NCI-H748 (cell line): ENCODE data around the gene POU6F2.
"Not testable (repeated sequence)": the region's sequence is repeated elsewhere in the genome, so short reads cannot be mapped to it uniquely, and the experiment has no call there.

Source experiments
- DNase-seq: peaks from one replicate; lab custom pipeline; 2025; ENCODE audit not compliant: unreplicated experiment; lab: John Stamatoyannopoulos, UW

POU6F2 gene

DNA sequence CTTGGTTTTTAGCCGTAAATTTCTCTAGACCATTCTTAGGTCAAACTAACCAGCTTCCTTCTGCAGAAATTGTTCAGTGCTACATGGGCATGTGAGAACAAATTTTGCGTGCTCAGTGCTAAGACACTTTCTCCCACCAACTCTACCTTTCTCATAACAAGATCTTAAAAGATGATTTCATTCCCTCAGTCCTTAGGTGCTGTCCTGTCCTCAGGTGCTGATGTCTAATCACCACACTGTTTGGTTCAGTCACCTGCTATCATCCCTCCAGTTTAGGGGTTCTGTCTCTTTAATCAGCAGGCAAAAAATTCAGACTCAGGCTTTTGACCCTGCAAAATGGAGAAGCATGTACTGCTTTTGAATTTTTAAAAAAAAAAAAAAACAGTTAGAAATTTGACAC lies 361.0 kb downstream of the POU6F2 start:
- DNase-seq, result no peak

GRCh38 chr7:39339591-39339990 lies 361.9 kb downstream of the POU6F2 start:
- no peak for DNase-seq

GRCh38 chr7:39341083-39341482 lies 363.4 kb downstream of the POU6F2 start:
- no peak for DNase-seq

DNA sequence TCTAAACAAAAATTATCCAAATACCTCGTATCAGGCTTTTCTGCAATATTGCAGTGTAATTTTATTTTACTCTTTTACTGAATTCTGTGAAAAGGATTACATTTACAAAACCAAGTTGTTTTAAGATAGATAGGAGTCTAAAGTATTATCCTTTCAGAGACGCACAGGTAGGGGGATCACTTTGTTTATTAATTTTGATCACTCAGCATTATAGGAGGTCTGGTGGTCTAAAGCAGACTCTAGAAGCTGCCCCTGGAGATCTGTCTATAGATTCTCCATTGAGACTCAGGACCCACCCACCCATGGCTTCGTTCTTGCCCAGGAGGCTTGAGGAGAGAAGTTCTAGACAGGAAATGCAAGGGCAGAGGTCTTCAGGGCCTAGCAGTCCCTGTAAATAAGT lies 365.1 kb downstream of the POU6F2 start:
- no peak for DNase-seq

DNA sequence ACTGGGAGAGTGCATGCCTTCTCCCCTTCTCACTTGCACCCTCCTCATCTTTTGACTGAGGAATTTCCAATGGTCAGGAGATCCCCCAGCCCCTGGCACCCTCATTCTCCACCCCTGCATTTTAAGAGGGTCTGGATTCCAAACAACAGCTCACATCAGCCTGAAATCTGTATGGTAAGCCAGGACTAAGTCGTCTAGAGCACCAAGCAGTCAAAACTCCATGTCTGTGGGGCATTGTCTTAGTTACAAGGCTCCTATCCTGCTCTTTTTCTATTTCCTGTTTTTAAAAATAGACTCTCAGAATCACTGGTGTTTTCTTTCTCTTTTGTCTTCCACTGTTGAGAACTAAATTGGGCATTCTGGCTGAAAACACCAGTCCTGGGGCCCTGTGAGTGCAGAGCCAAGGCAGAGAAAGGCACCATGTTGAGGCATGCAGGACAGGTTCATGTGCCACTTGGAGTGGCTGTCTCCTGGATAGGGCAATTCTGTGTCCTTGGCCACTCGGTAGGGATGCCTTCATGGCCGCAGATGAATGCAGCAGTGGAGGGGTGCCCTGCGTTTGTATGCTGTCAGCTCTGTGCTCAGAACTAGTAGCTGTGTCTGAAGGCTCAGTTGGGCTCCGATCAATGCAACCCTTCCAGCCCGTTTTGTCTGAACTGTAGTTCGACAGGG lies 371.9 kb downstream of the POU6F2 start:
- no peak for DNase-seq

DNA sequence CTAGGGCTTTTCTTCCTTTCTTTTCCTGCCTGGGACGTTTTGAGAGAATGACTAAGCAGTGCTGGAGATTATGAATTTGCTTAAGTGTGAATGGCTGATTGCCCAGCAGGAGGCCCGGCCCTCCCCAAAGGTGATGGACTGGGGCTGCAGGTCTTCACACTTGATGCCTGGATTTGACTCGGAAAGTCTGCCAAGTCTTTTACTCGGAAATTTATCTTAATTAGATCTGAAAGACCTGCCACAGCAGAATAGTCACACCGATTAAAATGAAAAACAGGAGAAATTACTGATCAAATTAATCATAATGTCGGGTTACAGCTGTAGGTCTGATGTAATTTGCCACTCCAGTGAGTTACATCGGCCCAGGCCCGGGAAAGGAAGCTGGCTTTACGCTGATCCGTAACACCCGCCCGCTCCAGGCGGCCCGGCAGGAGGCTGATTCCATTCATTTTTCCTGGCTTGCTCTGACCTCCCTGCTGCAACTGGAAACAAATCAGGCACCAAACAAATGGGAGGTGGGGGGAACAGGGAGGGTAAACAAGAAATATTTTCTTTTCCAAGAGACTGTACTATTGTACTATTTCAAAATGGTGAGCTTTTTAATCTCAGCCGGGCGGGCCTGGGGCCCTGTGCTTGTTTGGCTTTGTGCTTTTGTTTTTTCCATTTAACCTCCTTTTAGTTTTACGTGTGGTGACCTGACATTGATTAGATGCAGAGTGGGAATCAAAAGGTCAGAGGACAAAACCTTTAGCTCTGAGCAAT lies 376.1 kb downstream of the POU6F2 start:
- peak; percentile 62 for DNase-seq

DNA sequence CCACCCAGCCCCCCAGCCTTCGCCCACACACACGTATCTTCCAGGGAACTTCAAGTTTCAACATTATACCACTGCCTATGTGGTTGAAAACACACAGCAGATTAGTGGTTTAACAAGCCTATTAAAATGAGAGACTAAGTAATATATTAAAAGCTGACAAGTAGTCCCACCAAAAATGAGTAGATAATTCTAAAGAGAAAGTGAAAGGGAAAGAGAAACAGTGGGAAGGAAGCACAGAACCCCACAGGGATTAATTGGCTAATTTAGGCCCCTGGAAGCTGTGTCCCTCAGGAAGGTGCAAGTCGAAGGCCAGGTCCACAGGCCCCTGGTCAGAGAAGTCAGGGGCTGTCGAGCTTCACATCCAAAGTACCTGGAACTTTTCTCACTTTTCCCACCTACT lies 378.0 kb downstream of the POU6F2 start:
- no peak for DNase-seq

DNA sequence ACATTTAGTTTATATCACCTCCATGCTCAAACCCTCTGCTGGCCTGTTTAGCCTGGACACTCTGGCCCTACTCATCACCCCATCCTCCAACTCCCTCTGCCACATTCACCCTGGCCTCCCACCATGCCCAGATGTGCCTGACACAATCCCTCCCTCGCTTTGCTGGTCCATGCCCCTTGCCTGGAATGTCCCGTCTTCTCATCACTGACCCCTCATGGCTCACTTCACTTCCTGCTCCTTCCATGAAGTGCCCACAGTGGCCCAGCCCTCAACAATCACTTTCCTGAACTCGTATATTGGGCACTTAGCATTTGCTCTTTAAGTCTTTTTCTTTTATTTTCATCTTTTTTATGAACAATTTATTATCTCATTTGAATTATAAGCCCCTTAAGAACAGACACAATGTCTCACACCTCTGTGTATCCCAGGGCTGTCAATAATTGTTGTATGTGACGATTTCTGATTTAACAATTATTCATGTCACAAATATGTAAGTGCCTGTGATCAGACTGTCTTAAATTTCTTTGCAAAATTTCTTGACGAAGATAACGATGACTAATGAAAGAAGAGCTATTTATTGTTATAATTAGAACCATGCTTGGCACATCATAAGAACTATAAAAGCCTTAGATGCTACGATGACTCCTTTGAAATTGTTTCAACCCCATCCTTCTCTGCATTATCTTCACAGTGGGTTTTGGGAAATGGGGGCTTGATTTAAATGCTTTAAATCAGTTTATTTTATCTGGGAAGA lies 378.6 kb downstream of the POU6F2 start:
- no peak for DNase-seq

DNA sequence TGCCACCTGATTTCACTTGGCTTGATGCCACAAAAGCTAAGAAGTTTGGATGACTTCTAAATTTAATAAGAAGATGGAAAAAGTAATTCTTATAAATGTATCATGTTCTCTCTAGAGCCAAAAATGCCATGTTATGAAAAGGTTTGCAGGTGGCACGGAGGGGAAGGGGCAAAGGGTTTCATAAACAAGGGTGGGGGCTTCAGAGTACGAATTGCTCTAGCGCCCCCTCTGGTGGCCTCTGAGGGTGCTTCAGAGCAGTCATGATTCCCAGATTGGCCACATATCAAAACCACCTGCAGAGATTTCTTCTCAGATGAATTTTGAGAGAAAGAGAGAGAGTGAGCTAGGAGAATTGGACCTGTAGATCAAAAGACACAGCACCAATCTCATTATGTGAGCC lies 379.9 kb downstream of the POU6F2 start:
- DNase-seq, result peak; percentile 42

DNA sequence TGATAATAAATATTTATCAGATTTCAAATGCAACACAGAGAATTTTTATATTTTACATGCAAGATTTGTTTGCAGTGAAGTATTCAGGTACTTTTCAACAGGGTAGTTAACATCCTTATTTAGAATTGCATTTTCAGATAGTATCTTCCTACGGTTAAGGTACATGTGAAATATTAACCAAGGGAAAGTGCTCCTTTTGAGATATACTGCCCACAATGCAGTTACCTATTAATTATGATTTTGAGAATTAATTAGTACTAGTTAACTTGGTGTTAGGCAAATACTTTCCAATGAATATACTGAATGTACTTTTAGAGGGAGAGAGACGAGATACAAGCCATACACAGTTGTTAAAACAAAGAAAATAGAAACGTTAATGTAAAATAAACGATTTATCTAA lies 382.3 kb downstream of the POU6F2 start:
- no peak for DNase-seq

- no peak for DNase-seq
Observed at GRCh38 chr7:39360766-39361165, 383.1 kb downstream of the POU6F2 start.

DNA sequence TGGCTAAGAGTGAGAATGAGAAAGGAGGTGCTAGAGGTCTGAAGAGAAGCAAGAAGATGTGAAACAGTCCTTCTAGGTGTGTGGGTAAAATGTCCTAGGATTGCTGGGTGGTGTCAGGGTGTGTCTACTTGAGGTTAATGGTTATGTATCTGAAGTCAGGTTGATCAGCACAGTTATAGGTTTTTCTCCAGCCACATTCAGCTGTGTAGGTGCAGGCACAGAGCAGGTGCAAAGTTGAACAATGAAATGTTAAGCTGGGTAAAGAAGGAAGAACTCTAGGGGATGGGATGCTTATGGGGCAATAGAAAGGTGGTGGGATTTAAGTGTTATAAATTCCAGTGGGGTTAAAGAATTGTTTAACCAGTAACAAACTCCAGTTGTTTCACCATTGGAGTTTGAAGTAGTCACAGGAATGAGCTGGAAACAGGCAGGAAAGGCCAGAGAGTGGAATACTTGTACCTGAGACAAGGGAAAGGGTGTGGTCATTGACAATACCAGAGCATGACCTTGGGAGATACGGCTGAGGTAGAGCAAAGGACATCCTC lies 388.1 kb downstream of the POU6F2 start:
- no peak for DNase-seq

- no peak for DNase-seq
Observed at GRCh38 chr7:39367451-39367850, 389.7 kb downstream of the POU6F2 start.

DNA sequence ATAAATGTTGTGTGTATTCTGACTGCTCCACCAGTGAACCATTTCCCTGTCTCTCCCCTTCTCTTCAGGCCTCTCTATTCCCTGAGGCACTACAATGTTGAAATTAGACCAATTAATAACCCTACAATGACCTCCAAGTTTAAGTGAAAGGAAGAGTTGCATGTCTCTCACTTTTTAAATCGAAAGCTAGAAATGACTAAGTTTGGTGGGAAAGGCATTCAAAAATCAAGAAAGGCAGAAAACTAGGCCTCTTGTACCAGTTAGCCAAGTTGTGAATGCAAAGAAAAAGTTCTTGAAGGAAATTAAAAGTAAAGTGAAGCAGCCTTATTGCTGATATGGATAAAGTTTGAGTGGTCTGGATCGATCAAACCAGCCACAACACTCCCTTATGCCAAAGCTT lies 390.2 kb downstream of the POU6F2 start:
- no peak for DNase-seq

- no peak for DNase-seq
Observed at GRCh38 chr7:39372383-39372782, 394.7 kb downstream of the POU6F2 start.

GRCh38 chr7:39374436-39375040 lies 396.8 kb downstream of the POU6F2 start:
- DNase-seq, result no peak

GRCh38 chr7:39375047-39375873 lies 397.6 kb downstream of the POU6F2 start:
- DNase-seq, result no peak

- DNase-seq, result no peak
Observed at GRCh38 chr7:39375874-39376190, 398.1 kb downstream of the POU6F2 start.

DNA sequence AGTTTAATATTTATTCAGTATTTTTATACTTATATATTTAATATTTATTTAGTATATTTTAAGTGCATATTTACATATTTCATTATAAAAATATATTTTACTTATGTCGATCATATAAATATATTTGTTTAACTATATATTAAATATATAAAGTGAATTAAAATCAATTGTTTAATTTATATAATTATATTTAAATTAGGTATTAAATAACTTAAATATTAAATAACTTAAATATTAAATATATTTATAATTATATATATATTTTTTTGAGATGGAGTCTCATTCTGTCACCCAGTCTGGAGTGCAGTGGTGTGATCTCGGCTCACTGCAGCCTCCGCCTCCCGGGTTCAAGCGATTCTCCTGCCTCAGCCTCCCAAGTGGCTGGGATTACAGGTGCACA lies 399.2 kb downstream of the POU6F2 start:
- not testable (repeated sequence) for DNase-seq

- DNase-seq, result no peak
Observed at GRCh38 chr7:39379416-39379815, 401.7 kb downstream of the POU6F2 start.

DNA sequence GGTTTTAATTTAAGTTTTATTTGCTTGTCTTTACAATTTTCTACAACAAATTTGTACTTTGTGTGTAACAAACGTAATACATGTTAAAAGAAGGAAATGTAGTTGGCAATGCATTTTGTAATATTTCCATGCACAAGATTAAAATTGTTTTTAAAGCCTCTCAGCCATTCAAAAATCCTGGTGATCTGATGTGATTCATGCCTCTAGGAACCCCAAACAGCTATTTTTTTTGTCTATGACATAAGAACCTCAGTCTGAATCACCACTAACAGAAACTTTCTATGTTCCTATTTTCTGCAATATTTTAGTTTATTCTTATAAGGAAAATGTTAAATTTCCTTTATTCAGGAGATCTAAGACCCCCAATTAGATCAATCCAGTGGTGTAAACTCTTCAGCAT lies 405.4 kb downstream of the POU6F2 start:
- no peak for DNase-seq
